NCI-H2029 (cell line): Measurements from ENCODE around the gene ANKRD45.
"Not testable (repeated sequence)": the region's sequence is repeated elsewhere in the genome, so short reads cannot be mapped to it uniquely, and the experiment has no call there.

Experiments used
- DNase-seq: peaks from one replicate; lab custom pipeline; 2025; lab: John Stamatoyannopoulos, UW

Gene ANKRD45

GRCh38 chr1:173572201-173572873, 97.3 kb downstream of the ANKRD45 start:
- DNase-seq = no peak

GRCh38 chr1:173570370-173571007, 99.2 kb downstream of the ANKRD45 start:
- no peak for DNase-seq

- no peak for DNase-seq
These were observed 101.2 kb downstream of the ANKRD45 start for GRCh38 chr1:173568483-173568882.

- not testable (repeated sequence) for DNase-seq
These were observed 105.8 kb downstream of the ANKRD45 start for GRCh38 chr1:173563846-173564245.

- DNase-seq = no peak
These were observed 106.8 kb downstream of the ANKRD45 start for GRCh38 chr1:173562813-173563212.

GRCh38 chr1:173561263-173561662, 108.4 kb downstream of the ANKRD45 start:
- no peak for DNase-seq

GRCh38 chr1:173560285-173560880, 109.3 kb downstream of the ANKRD45 start:
- DNase-seq = no peak
